CD4-positive, alpha-beta T cell treated with Interleukin-15 for 1 hour (primary cell): ENCODE results near the gene IDH3B.

Source experiments
- DNase-seq: peaks from one replicate; pipeline ENCODE4 v3.0.0-alpha.2; 2020

The IDH3B gene

DNA sequence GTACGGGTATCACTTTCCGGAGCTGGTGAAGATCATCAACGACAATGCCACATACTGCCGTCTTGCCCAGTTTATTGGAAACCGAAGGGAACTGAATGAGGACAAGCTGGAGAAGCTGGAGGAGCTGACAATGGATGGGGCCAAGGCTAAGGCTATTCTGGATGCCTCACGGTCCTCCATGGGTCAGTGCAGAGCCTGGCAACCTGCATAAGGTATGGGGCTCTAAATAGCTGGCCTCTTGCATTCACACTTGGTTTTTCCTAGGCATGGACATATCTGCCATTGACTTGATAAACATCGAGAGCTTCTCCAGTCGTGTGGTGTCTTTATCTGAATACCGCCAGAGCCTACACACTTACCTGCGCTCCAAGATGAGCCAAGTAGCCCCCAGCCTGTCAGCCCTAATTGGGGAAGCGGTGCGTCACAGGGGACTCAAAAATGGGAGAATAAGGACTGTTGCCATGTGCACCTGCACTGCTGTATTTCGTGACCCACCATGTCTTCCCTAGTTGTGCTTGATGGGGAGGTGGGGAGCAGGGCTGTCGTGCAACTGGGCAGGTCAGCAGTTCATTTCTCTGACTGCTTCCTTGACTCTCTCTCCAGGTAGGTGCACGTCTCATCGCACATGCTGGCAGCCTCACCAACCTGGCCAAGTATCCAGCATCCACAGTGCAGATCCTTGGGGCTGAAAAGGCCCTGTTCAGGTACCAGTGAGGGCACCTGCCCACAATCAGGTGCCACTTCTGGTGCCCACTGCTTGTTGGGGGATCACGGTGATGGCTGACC lies 8.5 kb downstream of the IDH3B start:
- DNase-seq: no peak

DNA sequence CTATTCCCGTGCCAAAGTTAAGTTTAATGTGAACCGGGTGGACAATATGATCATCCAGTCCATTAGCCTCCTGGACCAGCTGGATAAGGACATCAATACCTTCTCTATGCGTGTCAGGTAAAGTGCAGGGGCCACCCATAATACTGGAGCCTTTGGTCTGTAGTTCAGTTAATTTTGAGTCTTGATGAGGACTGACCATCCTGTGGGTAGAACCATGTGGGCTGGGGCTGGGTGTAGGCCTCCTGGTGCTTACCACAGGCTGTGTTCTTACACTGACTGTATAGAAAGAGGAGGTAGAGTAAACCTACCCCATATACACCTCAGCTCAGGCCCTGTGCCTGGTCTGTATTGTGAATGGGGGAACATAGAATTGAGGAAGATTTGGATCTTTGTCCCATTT lies 9.2 kb downstream of the IDH3B start:
- DNase-seq: no peak

DNA sequence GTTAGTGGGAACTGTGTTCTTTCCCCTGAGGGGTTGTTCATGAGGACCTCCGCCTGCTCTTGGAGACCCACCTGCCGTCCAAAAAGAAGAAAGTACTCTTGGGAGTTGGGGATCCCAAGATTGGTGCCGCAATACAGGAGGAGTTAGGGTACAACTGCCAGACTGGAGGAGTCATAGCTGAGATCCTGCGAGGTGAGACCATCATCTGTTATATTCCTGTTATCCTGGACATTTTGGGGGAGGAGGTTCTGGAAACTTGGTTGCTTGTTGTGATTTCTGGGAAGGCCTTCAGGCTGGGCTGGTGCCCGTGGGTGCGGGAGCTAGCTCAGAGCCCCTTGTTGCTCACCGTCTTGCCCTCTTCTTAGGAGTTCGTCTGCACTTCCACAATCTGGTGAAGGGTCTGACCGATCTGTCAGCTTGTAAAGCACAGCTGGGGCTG lies 9.6 kb downstream of the IDH3B start:
- DNase-seq: no peak

- DNase-seq: no peak
These were observed 10.2 kb downstream of the IDH3B start for GRCh38 chr20:2653556-2654383.

GRCh38 chr20:2652724-2653555 lies 11.1 kb downstream of the IDH3B start:
- no peak for DNase-seq

DNA sequence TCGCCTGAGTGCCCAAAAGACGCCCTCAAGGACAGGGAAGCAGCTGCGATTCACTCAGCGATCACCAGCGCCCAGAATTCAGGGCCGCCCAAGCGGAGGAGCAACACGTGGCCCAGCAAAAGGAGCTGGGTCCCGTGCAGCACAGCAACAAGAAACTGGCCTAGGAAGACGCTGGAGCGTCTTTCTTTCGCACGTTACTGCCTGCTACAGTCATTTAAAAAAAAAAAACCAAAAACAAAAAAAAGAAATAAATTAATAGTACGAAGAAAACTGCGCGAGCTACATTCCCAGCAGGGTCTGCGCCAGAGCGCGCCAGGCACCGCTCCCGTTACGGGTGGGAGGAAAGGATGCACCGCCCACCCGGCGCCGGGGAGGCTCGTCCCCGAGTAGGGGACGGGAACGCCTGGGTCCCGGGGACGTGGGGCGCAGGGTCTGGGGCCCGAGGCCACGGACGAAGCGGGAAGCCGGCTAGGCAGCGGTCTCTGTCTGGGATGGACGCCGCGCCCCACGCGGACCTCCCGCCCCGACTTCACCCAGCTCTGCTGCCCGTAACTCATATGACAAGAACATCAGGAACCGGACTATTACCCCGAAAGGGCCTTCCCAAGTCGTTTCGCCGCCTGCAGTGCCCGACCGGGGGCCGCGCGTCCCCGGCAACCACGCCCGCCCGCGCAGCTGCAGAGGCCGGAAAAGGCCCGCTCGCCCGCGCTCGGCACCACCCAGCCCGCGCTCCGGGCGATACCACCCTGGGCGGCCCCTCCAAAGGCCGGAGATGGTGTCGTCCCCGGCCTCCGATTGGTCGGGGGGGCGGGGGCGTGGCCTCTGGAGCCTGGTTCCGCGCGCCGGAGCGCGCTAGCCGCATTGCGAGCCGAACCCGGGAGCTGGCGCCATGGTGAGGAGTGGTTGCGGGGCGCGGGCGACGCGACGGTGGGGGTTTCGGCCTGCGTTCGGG lies 12.0 kb downstream of the IDH3B start, which contains the start of gene NOP56:
NOP56 (plus strand) TSS at position 861 of the 952 bp plus-strand sequence; CDS start at position 890, 29 bp downstream.
- peak; percentile 91 for DNase-seq

GRCh38 chr20:2643708-2644107 lies 20.3 kb downstream of the IDH3B start:
- DNase-seq: no peak

DNA sequence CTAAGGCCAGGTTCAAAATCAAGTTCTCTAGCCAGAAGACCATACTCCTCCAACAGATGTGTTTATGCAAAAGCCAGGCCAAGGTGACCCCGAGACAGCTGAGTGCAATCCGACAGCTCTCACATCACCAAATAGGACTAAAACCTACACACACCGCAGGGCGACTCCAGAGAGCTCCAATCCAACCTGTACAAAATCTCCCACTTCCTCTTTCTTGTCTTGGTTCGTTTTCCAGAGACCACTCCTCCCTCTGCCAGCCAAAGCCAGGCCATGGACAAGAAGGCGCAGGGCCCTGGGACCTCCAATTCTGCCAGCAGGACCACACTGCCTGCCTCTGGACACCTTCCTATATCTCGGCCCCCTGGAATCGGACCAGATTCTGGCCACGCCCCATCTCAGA lies 23.1 kb downstream of the IDH3B start:
- DNase-seq: no peak

DNA sequence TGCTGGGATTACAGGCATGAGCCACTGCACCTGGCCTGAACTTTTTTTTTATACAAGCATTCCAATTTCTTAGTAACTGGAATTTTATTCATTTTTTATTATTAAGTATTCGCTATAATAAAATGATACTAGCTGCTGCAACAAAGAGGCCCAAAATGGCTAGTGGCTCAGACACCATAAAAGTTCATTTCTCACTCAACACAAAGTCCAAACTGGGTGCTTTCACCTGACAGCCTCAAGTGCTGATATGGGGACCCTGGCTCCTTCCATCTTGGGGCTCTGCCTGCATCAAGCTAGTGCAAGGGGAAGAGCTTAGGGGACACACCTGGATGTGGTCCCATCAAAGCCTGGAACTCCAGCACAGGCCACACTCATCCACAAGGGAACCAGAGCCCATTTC lies 23.8 kb downstream of the IDH3B start:
- no peak for DNase-seq

DNA sequence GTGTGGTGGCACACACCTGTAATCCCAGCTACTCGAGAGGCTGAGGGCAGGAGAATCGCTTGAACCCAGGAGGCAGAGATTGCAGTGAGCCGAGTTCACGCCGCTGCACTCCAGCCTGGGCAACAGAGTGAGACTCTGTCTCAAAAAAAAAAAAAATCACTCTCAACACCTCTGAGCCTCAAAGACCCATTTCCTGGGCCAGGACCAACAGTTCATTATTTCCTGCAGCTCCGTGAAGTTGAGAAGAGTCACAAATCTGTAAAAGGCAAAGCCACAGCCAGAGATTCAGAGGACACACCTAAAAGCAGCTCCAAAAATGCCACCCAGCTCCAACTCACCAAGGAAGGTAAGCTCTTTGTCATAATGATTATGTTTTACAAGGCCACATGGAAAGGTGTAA lies 26.8 kb downstream of the IDH3B start:
- no peak for DNase-seq

GRCh38 chr20:2633381-2633780 lies 30.6 kb downstream of the IDH3B start:
- DNase-seq: no peak

GRCh38 chr20:2631228-2631627 lies 32.8 kb downstream of the IDH3B start:
- DNase-seq: no peak

GRCh38 chr20:2626853-2627541 lies 37.0 kb downstream of the IDH3B start:
- no peak for DNase-seq

DNA sequence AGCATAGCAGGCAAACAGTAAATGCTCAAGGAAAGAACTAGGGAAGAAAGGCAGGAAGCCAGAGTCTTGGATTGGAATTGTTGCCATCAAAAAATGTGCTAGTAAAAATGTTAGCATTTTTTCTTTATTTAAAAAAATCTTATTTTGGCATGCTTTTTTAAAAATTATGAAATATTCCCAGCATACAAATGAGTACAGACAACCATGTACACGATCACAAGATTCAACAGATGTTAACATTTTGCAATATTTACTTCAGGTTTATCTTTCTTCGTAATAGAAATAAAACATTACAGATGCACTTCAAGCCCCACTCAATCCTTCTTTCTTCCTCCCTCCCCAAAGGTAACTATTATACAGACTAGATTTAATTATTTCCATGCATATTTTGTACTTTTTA lies 39.0 kb downstream of the IDH3B start:
- DNase-seq: no peak

- no peak for DNase-seq
These were observed 39.8 kb downstream of the IDH3B start for GRCh38 chr20:2624190-2624589.

DNA sequence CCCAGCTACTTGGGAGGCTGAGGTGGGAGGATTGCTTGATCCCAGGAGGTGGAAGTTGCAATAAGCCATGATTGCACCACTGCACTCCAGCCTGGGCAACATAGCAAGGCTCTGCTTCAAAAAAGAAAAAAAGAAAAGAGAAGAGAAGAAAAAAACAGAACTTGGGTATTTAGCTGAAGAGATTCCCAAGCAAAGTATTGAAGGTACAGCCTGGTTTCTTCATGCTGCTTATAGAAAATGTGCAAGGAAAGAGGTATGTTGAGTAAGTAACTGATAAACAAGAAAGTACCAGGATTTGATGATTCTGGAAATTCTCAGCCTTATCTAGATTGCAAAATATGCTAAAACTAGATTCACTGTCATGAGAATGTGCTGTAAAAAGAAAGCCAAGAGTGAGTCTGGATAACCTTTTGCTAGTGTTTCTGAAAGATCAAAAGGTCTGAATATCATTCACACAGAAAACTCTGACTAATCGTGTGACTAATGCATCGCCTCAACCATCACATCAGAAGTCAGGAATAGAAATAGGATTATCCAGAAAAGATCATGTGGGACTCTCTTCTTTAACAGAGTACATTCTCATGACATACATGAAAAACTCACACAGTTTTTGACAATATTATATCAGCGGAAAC lies 43.9 kb downstream of the IDH3B start:
- no peak for DNase-seq

GRCh38 chr20:2619337-2619736 lies 44.7 kb downstream of the IDH3B start:
- DNase-seq: no peak

DNA sequence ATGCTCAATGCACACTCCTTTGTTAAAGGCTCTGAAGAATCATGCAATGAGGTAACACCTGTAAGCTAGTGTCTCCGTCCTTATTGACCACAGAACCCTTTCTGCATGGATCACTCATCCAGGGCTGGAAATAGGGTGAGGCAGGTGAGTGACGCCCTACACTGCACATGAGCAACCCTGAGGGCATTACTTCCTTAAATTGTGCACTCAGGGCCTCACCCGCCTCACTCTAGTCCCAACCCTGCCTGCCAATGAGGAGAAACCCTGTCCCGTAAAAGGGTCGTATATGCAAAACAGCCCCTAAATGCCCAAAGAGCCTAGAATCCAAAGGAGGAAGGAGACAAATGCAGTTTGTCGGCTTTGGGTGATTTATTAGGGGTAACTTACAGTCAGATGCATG lies 45.2 kb downstream of the IDH3B start:
- DNase-seq: no peak

DNA sequence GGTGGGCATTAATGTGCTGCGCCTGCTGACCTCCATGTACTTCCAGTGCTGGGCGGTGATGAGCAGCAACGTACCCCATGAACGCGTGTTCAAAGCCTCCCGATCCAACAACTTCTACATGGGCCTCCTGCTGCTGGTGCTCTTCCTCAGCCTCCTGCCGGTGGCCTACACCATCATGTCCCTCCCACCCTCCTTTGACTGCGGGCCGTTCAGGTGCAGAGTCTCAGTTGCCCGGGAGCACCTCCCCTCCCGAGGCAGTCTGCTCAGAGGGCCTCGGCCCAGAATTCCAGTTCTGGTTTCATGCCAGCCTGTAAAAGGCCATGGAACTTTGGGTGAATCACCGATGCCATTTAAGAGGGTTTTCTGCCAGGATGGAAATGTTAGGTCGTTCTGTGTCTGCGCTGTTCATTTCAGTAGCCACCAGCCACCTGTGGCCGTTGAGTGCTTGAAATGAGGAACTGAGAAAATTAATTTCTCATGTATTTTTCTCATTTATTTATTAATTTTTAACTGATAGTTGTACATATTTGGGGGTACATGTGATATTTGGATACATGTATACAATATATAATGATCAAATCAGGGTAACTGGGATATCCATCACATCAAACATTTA lies 46.8 kb downstream of the IDH3B start:
- DNase-seq: no peak

DNA sequence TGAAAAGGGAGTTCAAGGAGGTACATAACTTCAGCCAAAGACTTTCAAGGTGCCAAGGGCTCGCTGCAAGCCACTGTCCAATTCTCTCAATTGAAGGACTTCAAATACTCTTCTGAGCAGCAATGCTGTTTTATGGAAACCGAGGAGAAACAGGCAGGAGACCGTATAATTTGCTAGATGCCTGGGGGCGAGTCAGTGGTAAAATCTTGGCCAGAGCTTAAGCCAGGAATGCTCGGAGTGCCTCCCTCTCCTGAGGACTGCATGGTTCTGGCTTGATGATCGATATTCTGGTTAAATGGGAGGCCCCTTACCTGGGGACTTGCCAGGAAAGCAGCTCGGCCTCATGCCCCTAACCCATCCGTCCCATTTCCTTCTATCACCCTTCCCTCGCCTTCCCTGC lies 47.4 kb downstream of the IDH3B start:
- no peak for DNase-seq
